C4-2B (cell line): ENCODE measurements around the gene CNOT1.

Source experiments
- ZFX ChIP-seq: fragments of 450-650 bp; IDR thresholded peaks from 2 replicates; pipeline ENCODE4 v1.6.1; 2017
- TF ChIP-seq, protein P1 (sequence below): fragments of 450-650 bp; conservative IDR thresholded peaks from 2 replicates; pipeline ENCODE4 v1.5.1; 2017; ENCODE audit warnings: mild to moderate bottlenecking

DNA sequence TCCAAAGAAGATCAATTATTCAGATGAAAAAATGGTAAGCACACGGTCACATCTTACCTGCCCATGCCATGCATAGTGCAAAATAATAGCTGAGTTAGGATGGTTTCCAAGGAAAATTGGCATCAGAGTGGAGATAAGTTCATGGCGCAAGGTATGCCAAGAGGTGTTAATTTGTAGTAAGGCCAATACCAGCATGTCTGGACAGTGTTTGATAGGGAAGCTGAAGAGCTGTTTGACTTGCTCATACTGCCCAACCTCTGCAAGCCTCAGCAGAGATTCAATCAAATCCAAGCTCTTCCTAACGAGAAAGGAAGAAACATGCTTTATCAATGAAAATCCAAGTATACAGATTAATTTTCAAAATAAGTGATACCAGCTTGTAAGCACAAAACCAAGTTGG, 51.0 kb downstream of the CNOT1 start:
- TF ChIP-seq, protein P1, sequence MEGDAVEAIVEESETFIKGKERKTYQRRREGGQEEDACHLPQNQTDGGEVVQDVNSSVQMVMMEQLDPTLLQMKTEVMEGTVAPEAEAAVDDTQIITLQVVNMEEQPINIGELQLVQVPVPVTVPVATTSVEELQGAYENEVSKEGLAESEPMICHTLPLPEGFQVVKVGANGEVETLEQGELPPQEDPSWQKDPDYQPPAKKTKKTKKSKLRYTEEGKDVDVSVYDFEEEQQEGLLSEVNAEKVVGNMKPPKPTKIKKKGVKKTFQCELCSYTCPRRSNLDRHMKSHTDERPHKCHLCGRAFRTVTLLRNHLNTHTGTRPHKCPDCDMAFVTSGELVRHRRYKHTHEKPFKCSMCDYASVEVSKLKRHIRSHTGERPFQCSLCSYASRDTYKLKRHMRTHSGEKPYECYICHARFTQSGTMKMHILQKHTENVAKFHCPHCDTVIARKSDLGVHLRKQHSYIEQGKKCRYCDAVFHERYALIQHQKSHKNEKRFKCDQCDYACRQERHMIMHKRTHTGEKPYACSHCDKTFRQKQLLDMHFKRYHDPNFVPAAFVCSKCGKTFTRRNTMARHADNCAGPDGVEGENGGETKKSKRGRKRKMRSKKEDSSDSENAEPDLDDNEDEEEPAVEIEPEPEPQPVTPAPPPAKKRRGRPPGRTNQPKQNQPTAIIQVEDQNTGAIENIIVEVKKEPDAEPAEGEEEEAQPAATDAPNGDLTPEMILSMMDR, result no peak
- no peak for TF ChIP-seq ZFX
